ENCODE results near the gene ATP11A. TPM values are rescaled to one million over a fixed set of nuclear protein-coding genes. Genes with fewer than 3 reads are reported as not detected.

ATP11A gene
- total and polyA plus RNA-seq, 2 experiments from 2014 or later, result 4.9 to 5.0 TPM

DNA sequence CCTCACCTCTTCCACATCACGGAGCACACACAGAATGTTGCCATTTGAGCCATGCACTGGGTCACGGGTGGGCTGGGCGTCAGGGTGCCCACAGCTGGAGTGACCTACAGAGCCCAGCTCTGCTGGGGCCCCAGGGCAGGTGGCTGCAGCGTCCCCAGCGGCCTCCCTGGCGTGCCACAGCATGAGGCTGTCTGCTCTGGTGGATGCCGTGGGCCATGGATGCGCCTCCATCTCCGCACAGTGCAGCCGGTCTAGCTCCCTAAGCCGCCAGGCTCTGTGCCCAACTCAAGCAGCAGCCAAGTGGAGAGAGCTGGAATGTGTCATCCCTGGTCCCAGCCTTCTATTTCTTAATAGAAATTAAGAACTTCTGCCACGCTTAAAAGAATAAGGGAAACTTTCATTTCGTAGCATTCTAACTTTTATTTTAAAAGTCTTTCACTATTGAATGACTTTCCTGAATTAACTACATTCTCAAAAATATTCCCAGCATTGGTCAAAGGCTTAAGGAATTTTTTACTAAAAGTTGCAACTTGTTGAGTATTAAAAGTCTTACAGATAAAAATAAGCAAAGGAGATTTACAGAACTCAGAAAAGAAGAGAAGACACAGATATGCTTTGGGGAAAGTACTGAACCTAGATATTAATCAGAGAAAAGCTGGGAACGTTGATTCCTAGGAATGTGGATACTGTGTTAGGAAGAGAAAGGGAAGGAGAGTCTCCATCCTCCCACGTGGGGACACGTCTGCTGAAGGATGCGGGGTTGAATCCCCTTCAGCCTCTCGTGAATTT lies 59.3 kb downstream of the ATP11A start:
- Histone ChIP-seq H3F3A (ENCODE audit: insufficient read depth) (peaks cover 4% of the 10 kb centered on the region; the same call in 1 of the 2 replicates), H3K9me2 (ENCODE audit: insufficient read depth) (no peaks in the 10 kb centered on the region), H3K27ac (no peak overlapping the region), H3K9me3 (ENCODE audit: low read depth) (no peaks in the 10 kb centered on the region), H3K4me2 (ENCODE audit: unreplicated experiment) (no peak overlapping the region), H3K4me1 (ENCODE audit: insufficient read depth) (peaks cover 11% of the 10 kb centered on the region), H3K9ac (no peak overlapping the region), H3K4me3 (no peak overlapping the region), H2AFZ (no peak overlapping the region), H3K79me2 (ENCODE audit: insufficient read depth) (no peaks in the 10 kb centered on the region), H4K20me1 (ENCODE audit: insufficient read depth) (no peaks in the 10 kb centered on the region; the same call in 1 of the 2 replicates), H3K36me3 (ENCODE audit: low read depth) (no peaks in the 10 kb centered on the region), H3K27me3 (replicated peaks; ENCODE audit: insufficient read depth) (no peaks in the 10 kb centered on the region)
- WGBS, 2 experiments (ENCODE audit: low coverage in 1 of 2, low lambda C conversion rate in 2 of 2, missing lambda C conversion rate in 2 of 2), result 55 to 64% methylated on average over 14 to 18 of the region's 18 CpGs
- in situ Hi-C loops (cut with MboI), result no loop called here
- no peak for TF ChIP-seq EZH2 (IDR thresholded peaks at IDR 0.05; ENCODE audit: insufficient read depth, poor library complexity, severe bottlenecking)
- no peak for TF ChIP-seq EZH2phosphoT487 (IDR thresholded peaks at IDR 0.05; ENCODE audit: insufficient read depth, low read depth)
- peak; percentile 58 for DNase-seq

DNA sequence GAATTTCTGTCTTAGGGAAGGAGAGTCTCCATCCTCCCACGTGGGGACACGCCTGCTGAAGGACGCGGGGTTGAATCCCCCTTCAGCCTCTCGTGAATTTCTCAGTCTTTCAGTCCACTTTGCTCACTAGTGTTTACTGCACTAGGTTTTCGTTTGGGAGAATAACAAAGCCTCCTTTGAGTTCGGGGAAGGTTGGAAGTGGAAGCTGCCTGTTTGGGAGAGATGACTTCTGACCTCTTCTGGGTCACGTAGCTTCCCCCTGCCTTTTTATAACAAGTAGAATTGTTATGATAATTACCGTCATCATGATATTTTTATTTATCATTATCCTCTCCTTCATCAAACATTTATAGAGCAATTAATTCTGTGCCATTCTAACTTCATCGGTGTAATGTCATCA lies 60.7 kb downstream of the ATP11A start:
- Histone ChIP-seq H3K4me3 (no peak overlapping the region), H3K9me2 (ENCODE audit: insufficient read depth) (no peaks in the 10 kb centered on the region), H3K27ac (no peak overlapping the region), H3K4me2 (ENCODE audit: unreplicated experiment) (no peak overlapping the region), H3K27me3 (replicated peaks; ENCODE audit: insufficient read depth) (no peaks in the 10 kb centered on the region), H4K20me1 (ENCODE audit: insufficient read depth) (no peaks in the 10 kb centered on the region; the same call in 1 of the 2 replicates), H3K9me3 (ENCODE audit: low read depth) (no peaks in the 10 kb centered on the region), H3K79me2 (ENCODE audit: insufficient read depth) (no peaks in the 10 kb centered on the region), H3K9ac (no peak overlapping the region), H3K4me1 (ENCODE audit: insufficient read depth) (no peaks in the 10 kb centered on the region), H3F3A (ENCODE audit: insufficient read depth) (peaks cover 4% of the 10 kb centered on the region; the same call in 1 of the 2 replicates), H3K36me3 (ENCODE audit: low read depth) (no peaks in the 10 kb centered on the region), H2AFZ (no peak overlapping the region)
- in situ Hi-C loops (cut with MboI), result no loop called here
- no peak for DNase-seq
- 78 to 87% methylated on average over 9 to 10 of the region's 10 CpGs for WGBS, 2 experiments (ENCODE audit: low coverage in 1 of 2, low lambda C conversion rate in 2 of 2, missing lambda C conversion rate in 2 of 2)
- TF ChIP-seq EZH2phosphoT487 (IDR thresholded peaks at IDR 0.05; ENCODE audit: insufficient read depth, low read depth), result no peak
- no peak for TF ChIP-seq EZH2 (IDR thresholded peaks at IDR 0.05; ENCODE audit: insufficient read depth, poor library complexity, severe bottlenecking)

DNA sequence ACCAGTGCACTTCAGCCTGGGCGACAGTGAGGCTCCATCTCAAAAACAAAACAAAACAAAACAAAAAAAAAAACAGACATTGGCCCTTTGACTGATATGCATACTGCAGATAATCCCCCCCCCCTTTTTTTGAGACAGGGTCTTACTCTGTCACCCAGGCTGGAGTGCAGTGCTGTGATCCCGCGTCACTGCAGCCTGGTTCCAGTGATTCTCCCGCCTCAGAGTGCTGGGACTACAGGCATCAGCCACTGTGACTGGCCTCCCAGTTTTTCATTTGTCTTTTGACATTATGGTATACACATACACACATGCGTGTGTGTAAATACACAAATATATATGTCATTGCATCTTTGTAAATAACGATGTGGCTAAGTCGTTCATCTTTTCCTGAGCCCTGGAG lies 61.8 kb downstream of the ATP11A start:
- Histone ChIP-seq H4K20me1 (ENCODE audit: insufficient read depth) (no peaks in the 10 kb centered on the region; the same call in 1 of the 2 replicates), H3K36me3 (ENCODE audit: low read depth) (no peaks in the 10 kb centered on the region), H3K79me2 (ENCODE audit: insufficient read depth) (no peaks in the 10 kb centered on the region), H3K4me2 (ENCODE audit: unreplicated experiment) (no peak overlapping the region), H3K4me3 (no peak overlapping the region), H3K4me1 (ENCODE audit: insufficient read depth) (no peaks in the 10 kb centered on the region), H2AFZ (no peak overlapping the region), H3K27ac (no peak overlapping the region), H3K9me2 (ENCODE audit: insufficient read depth) (no peaks in the 10 kb centered on the region), H3K27me3 (replicated peaks; ENCODE audit: insufficient read depth) (no peaks in the 10 kb centered on the region), H3F3A (ENCODE audit: insufficient read depth) (peaks cover 4% of the 10 kb centered on the region; the same call in 1 of the 2 replicates), H3K9me3 (ENCODE audit: low read depth) (no peaks in the 10 kb centered on the region), H3K9ac (no peak overlapping the region)
- TF ChIP-seq EZH2 (IDR thresholded peaks at IDR 0.05; ENCODE audit: insufficient read depth, poor library complexity, severe bottlenecking), result no peak
- no peak for TF ChIP-seq EZH2phosphoT487 (IDR thresholded peaks at IDR 0.05; ENCODE audit: insufficient read depth, low read depth)
- in situ Hi-C loops (cut with MboI), result no loop called here
- no peak for DNase-seq
- 95 to 99% methylated on average over 6 to 7 of the region's 7 CpGs for WGBS, 2 experiments (ENCODE audit: low coverage in 1 of 2, low lambda C conversion rate in 2 of 2, missing lambda C conversion rate in 2 of 2)

DNA sequence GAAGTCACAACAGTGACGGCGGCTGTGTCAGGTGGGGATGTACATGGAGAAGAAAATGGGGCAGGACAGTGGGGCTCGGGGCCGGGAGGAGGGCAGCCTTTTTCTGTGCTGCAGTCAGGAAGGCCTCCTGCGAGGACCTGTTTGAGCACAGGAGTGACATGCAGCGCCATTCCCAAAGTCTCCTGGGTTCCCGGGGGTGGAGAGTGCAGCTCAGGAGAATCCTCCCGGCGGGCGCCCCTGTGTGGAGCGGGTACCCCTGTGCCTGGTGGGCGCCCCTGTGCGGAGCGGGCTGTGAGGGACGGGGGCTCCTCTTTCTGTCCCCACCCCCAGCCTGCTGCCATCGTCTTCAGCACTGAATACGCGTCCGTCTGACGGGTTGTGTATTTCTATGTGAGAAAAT lies 62.4 kb downstream of the ATP11A start:
- in situ Hi-C loops (cut with MboI), result no loop called here
- H3F3A ChIP-seq (ENCODE audit: insufficient read depth), result peaks cover 4% of the 10 kb centered on the region; the same call in 1 of the 2 replicates
- no peaks in the 10 kb centered on the region for H3K36me3 ChIP-seq (ENCODE audit: low read depth)
- H3K4me2 ChIP-seq (ENCODE audit: unreplicated experiment), result no peak overlapping the region
- H3K9me3 ChIP-seq (ENCODE audit: low read depth), result no peaks in the 10 kb centered on the region
- TF ChIP-seq EZH2 (IDR thresholded peaks at IDR 0.05; ENCODE audit: insufficient read depth, poor library complexity, severe bottlenecking) (no peak), EZH2phosphoT487 (IDR thresholded peaks at IDR 0.05; ENCODE audit: insufficient read depth, low read depth) (no peak)
- no peak overlapping the region for H3K4me3 ChIP-seq
- H3K9me2 ChIP-seq (ENCODE audit: insufficient read depth), result no peaks in the 10 kb centered on the region
- no peaks in the 10 kb centered on the region for H3K27me3 ChIP-seq (replicated peaks; ENCODE audit: insufficient read depth)
- DNase-seq, result no peak
- WGBS, 2 experiments (ENCODE audit: low coverage in 1 of 2, low lambda C conversion rate in 2 of 2, missing lambda C conversion rate in 2 of 2), result 94% methylated on average over 16 to 20 of the region's 20 CpGs
- no peaks in the 10 kb centered on the region for H3K79me2 ChIP-seq (ENCODE audit: insufficient read depth)
- no peaks in the 10 kb centered on the region; the same call in 1 of the 2 replicates for H4K20me1 ChIP-seq (ENCODE audit: insufficient read depth)
- no peak overlapping the region for H3K9ac ChIP-seq
- H3K27ac ChIP-seq, result no peak overlapping the region
- H2AFZ ChIP-seq, result no peak overlapping the region
- H3K4me1 ChIP-seq (ENCODE audit: insufficient read depth), result no peaks in the 10 kb centered on the region
